Endothelial cell of umbilical vein (primary cell): ENCODE results near the gene UBE3B. TPM values are rescaled to one million over a fixed set of nuclear protein-coding genes. Genes with fewer than 3 reads are reported as not detected.

Experiments
- BruUV-seq: library from RNA; stranded (reverse); fragments of 400-500 nt; replicated peaks from 2 replicates; lab custom pipeline; 2021; lab: Mats Ljungman, UMichigan
- CTCF ChIA-PET: fragments of 300-600, 350-600 bp; sonication (Branson Sonifier 250); formaldehyde crosslinking; loops from one replicate; lab custom pipeline; 2021; ENCODE audit warnings: antibody characterized with exemption, inconsistent platforms; lab: Charles Lee
- POLR2A ChIA-PET: fragments of 300-600, 350-600 bp; sonication (Branson Sonifier 250); formaldehyde crosslinking; loops from one replicate; lab custom pipeline; 2021; ENCODE audit warnings: antibody characterized with exemption, inconsistent platforms; lab: Charles Lee
- DNase-seq: peaks from one replicate; pipeline ENCODE4 v3.0.0-alpha.2; 2011; ENCODE audit warnings: low read depth, low spot score
- FAIRE-seq: peaks from 2 replicates; lab custom pipeline; 2011; peaks lifted over from hg19 to GRCh38; lab: Jason Lieb, UNC
- H2AFZ ChIP-seq: 2 replicates; pipeline ENCODE4 v1.6.0; 2012; ENCODE audit warnings: low read depth, low read length, control low read depth, inconsistent platforms
- H3K27ac ChIP-seq: 2 replicates; pipeline ENCODE4 v1.5.1; 2011; ENCODE audit warnings: low read depth, mild to moderate bottlenecking, control low read depth, low read length, moderate library complexity; ENCODE audit not compliant: insufficient read depth
- H3K27me3 ChIP-seq, 2 experiments: 2 replicates each; pipeline versions ENCODE4 v1.6.0 to v1.6.1; 2011; ENCODE audit warnings: low read length in 2 of 2, mixed read lengths in 1 of 2; ENCODE audit not compliant: control insufficient read depth in 2 of 2, insufficient read depth in 2 of 2
- H3K36me3 ChIP-seq, 2 experiments: 2 replicates in 1 of 2; 3 replicates in 1 of 2; pipeline ENCODE4 v1.5.1; 2011; ENCODE audit warnings: low read length in 2 of 2, mild to moderate bottlenecking in 1 of 2, moderate library complexity in 1 of 2; ENCODE audit not compliant: control insufficient read depth in 2 of 2, insufficient read depth in 2 of 2; ENCODE audit errors: extremely low read depth in 1 of 2
- H3K4me1 ChIP-seq: 3 replicates; pipeline ENCODE4 v1.5.1; 2011; ENCODE audit warnings: mild to moderate bottlenecking, low read length; ENCODE audit not compliant: control insufficient read depth, insufficient read depth; ENCODE audit errors: extremely low read depth
- H3K4me2 ChIP-seq: 2 replicates; pipeline ENCODE4 v1.6.1; 2011; ENCODE audit warnings: low read length, control low read depth, mixed read lengths; ENCODE audit not compliant: insufficient read depth
- H3K4me3 ChIP-seq, 3 experiments: fragments of 200-600 bp in 1 of 3; sonication (generic), shearing (Covaris generic) in 1 of 3; replicated peaks in 1 of 3; 2 replicates each; pipeline ENCODE4 v1.5.1; 2011 to 2016; ENCODE audit warnings: control low read depth in 3 of 3, low read length in 3 of 3, mild to moderate bottlenecking in 2 of 3, inconsistent platforms in 1 of 3, low read depth in 1 of 3, moderate library complexity in 1 of 3; ENCODE audit not compliant: insufficient read depth in 1 of 3
- H3K79me2 ChIP-seq: 2 replicates; pipeline ENCODE4 v1.6.0; 2012; ENCODE audit warnings: low read length, inconsistent platforms; ENCODE audit not compliant: control insufficient read depth, insufficient read depth
- H3K9ac ChIP-seq: replicated peaks from 2 replicates; pipeline ENCODE3; 2011; ENCODE audit warnings: low read length, control low read depth; ENCODE audit not compliant: insufficient read depth; ENCODE audit errors: extremely low read depth
- H3K9me1 ChIP-seq: replicated peaks from 3 replicates; pipeline ENCODE4 v1.6.0; 2011; ENCODE audit warnings: mild to moderate bottlenecking, low read length; ENCODE audit not compliant: control insufficient read depth, insufficient read depth; ENCODE audit errors: extremely low read depth
- H3K9me3 ChIP-seq: replicated peaks from 2 replicates; pipeline ENCODE4 v1.5.1; 2012; ENCODE audit warnings: low read length, inconsistent platforms; ENCODE audit not compliant: control insufficient read depth, insufficient read depth
- H4K20me1 ChIP-seq: replicated peaks from 2 replicates; pipeline ENCODE3; 2011; ENCODE audit warnings: mild to moderate bottlenecking, low read length; ENCODE audit not compliant: control insufficient read depth, insufficient read depth; ENCODE audit errors: extremely low read depth
- CTCF ChIP-seq, 2 donors: IDR thresholded peaks; 1 replicate in 1 of 2; 2 replicates in 1 of 2; pipeline ENCODE4 v1.5.1; 2011; ENCODE audit warnings: low read length in 2 of 2, mild to moderate bottlenecking in 2 of 2, moderate library complexity in 2 of 2, control low read depth in 1 of 2, inconsistent platforms in 1 of 2, low read depth in 1 of 2; ENCODE audit not compliant: insufficient read depth in 1 of 2; ENCODE audit errors: extremely low read depth in 1 of 2
- EZH2 ChIP-seq: IDR thresholded peaks from 2 replicates; pipeline ENCODE4 v1.6.1; 2012; ENCODE audit warnings: borderline replicate concordance, low read depth, mild to moderate bottlenecking, moderate library complexity, low read length, inconsistent platforms; ENCODE audit not compliant: severe bottlenecking
- FOS ChIP-seq: IDR thresholded peaks from 2 replicates; pipeline ENCODE4 v1.6.1; 2011; ENCODE audit warnings: mild to moderate bottlenecking, low read length, moderate library complexity, borderline replicate concordance; ENCODE audit not compliant: insufficient read depth
- GATA2 ChIP-seq: IDR thresholded peaks from 2 replicates; pipeline ENCODE4 v1.7.0; 2011; ENCODE audit warnings: low read depth, mild to moderate bottlenecking, moderate library complexity, mixed read lengths, low read length; ENCODE audit not compliant: insufficient read length, insufficient read depth
- JUN ChIP-seq: IDR thresholded peaks from 2 replicates; pipeline ENCODE4 v1.6.1; 2011; ENCODE audit warnings: borderline replicate concordance, low read depth; ENCODE audit not compliant: insufficient read length, insufficient read depth
- MAX ChIP-seq: IDR thresholded peaks from 2 replicates; pipeline ENCODE4 v1.6.1; 2011; ENCODE audit not compliant: insufficient read depth, insufficient read length
- MYC ChIP-seq: IDR thresholded peaks from one replicate; pipeline ENCODE4 v1.6.1; 2011; ENCODE audit warnings: mild to moderate bottlenecking, low read depth, low read length
- POLR2A ChIP-seq: IDR thresholded peaks from 2 replicates; pipeline ENCODE4 v1.6.1; 2012; ENCODE audit warnings: low read depth, mild to moderate bottlenecking, control low read depth, low read length
- POLR2AphosphoS5 ChIP-seq: IDR thresholded peaks from 2 replicates; pipeline ENCODE4 v1.6.1; 2012; ENCODE audit warnings: low read depth, mild to moderate bottlenecking, control low read depth, low read length, moderate library complexity; ENCODE audit not compliant: insufficient read depth
- dilution Hi-C: fragments of 300-500 bp; cut with MboI; formaldehyde crosslinking; loops from one replicate; pipeline ENCODE4 v1.15.0; 2019; ENCODE audit warnings: low sequenced_read_pairs; ENCODE audit not compliant: extremely low pct_ligation_motif_present
- intact Hi-C: fragments of 100-400 bp; cut with micrococcal nuclease; formaldehyde crosslinking; loops from one replicate; pipeline ENCODE4 v1.10.0; 2022
- polyA plus RNA-seq, 4 experiments: library from polyadenylated mRNA; depleted of rRNA in 3 of 4; stranded (reverse) in 3 of 4; unstranded in 1 of 4; fragments of >200 nt; gene quantifications; 2 replicates each; pipeline versions ENCODE4 v1.2.1 to v1.2.3, GENCODE V29; 2011 to 2012; ENCODE audit warnings: missing spikeins in 1 of 4
- total RNA-seq: library from RNA; stranded (reverse); gene quantifications from 2 replicates; pipeline ENCODE4 v1.2.3, GENCODE V29; 2021

The UBE3B gene
- total and polyA plus RNA-seq, 2 donors (not counting 3 experiments of a cell fraction or from before 2014, with no cell fraction given): 24.9 to 40.8 TPM

- no peak for FAIRE-seq
- no peaks in the 10 kb centered on the region for H3K9me3 ChIP-seq
- no peak overlapping the region for H3K9ac ChIP-seq
- dilution Hi-C loops: no loop called here
- H4K20me1 ChIP-seq: peaks cover 3% of the 10 kb centered on the region
- H3K4me3 ChIP-seq: no peak overlapping the region
- BruUV-seq: no TSS peak
- H3K36me3 ChIP-seq: peaks cover 15 to 17% of the 10 kb centered on the region in 2 experiments
- H3K27me3 ChIP-seq: no peaks in the 10 kb centered on the region
- ChIA-PET POLR2A (no interaction called here), CTCF (interaction anchor here (1.7 kb wide), 1 partner anchor 19 kb away, joined by 8 read pairs; no protein-coding TSS in a partner anchor)
- no peak overlapping the region for H2AFZ ChIP-seq
- peaks cover 13% of the 10 kb centered on the region for H3K79me2 ChIP-seq
- no peak overlapping the region for H3K27ac ChIP-seq
- TF ChIP-seq JUN: no peak
- intact Hi-C loops: no loop called here
- no peak for DNase-seq
- H3K9me1 ChIP-seq: no peaks in the 10 kb centered on the region
- no peak overlapping the region for H3K4me2 ChIP-seq
- H3K4me1 ChIP-seq: peaks cover 14% of the 10 kb centered on the region
Observed at GRCh38 chr12:109446869-109447268, 30.6 kb upstream of the UBE3B start.

GRCh38 chr12:109447482-109447881 is 30.0 kb upstream of the UBE3B start:
- CTCF ChIA-PET: interaction anchor here (0.8 to 2.8 kb wide), 5 partner anchors 11 to 19 kb away, joined by 3 to 21 read pairs (median 8); no protein-coding TSS in a partner anchor
- Histone ChIP-seq H3K27me3 (no peaks in the 10 kb centered on the region), H3K4me3 (no peak overlapping the region), H4K20me1 (peaks cover 3% of the 10 kb centered on the region), H2AFZ (no peak overlapping the region), H3K4me1 (peaks cover 14% of the 10 kb centered on the region), H3K36me3 (peaks cover 15 to 22% of the 10 kb centered on the region in 2 experiments), H3K27ac (no peak overlapping the region), H3K79me2 (peaks cover 13% of the 10 kb centered on the region), H3K9me1 (no peaks in the 10 kb centered on the region), H3K9ac (no peak overlapping the region), H3K4me2 (no peak overlapping the region), H3K9me3 (no peaks in the 10 kb centered on the region)
- dilution Hi-C loops (no loop called here), intact Hi-C loops (no loop called here)
- POLR2A ChIA-PET: no interaction called here
- TF ChIP-seq POLR2AphosphoS5: no peak
- TF ChIP-seq EZH2: no peak
- TF ChIP-seq CTCF (IDR thresholded peaks at IDR 0.05; ENCODE audit: extremely low read depth in 1 of 2, insufficient read depth in 1 of 2, low read depth in 1 of 2, low read length in 2 of 2): no peak
- no peak for TF ChIP-seq FOS
- no peak for TF ChIP-seq POLR2A
- no peak for TF ChIP-seq JUN
- no peak for TF ChIP-seq GATA2
- TF ChIP-seq MYC: no peak
- TF ChIP-seq MAX: no peak
- DNase-seq (no peak), FAIRE-seq (no peak)
- BruUV-seq: no TSS peak
